Measurements from ENCODE around the gene HBZ.
"Not testable (repeated sequence)": the region's sequence is repeated elsewhere in the genome, so short reads cannot be mapped to it uniquely, and the experiment has no call there.

HBZ gene

DNA sequence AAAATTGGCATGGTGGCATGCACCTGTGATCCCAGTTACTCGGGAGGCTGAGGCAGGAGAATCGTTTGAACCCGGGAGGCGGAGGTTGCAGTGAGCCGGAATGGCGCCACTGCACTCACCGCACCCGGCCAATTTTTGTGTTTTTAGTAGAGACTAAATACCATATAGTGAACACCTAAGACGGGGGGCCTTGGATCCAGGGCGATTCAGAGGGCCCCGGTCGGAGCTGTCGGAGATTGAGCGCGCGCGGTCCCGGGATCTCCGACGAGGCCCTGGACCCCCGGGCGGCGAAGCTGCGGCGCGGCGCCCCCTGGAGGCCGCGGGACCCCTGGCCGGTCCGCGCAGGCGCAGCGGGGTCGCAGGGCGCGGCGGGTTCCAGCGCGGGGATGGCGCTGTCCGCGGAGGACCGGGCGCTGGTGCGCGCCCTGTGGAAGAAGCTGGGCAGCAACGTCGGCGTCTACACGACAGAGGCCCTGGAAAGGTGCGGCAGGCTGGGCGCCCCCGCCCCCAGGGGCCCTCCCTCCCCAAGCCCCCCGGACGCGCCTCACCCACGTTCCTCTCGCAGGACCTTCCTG is 27.7 kb downstream of the HBZ start, which contains the start of gene HBQ1:
Gene HBQ1 (plus strand): TSS at position 359 of the 575 bp plus-strand sequence. CDS start 28 bp downstream, at position 387.
- no peak for DNase-seq

DNA sequence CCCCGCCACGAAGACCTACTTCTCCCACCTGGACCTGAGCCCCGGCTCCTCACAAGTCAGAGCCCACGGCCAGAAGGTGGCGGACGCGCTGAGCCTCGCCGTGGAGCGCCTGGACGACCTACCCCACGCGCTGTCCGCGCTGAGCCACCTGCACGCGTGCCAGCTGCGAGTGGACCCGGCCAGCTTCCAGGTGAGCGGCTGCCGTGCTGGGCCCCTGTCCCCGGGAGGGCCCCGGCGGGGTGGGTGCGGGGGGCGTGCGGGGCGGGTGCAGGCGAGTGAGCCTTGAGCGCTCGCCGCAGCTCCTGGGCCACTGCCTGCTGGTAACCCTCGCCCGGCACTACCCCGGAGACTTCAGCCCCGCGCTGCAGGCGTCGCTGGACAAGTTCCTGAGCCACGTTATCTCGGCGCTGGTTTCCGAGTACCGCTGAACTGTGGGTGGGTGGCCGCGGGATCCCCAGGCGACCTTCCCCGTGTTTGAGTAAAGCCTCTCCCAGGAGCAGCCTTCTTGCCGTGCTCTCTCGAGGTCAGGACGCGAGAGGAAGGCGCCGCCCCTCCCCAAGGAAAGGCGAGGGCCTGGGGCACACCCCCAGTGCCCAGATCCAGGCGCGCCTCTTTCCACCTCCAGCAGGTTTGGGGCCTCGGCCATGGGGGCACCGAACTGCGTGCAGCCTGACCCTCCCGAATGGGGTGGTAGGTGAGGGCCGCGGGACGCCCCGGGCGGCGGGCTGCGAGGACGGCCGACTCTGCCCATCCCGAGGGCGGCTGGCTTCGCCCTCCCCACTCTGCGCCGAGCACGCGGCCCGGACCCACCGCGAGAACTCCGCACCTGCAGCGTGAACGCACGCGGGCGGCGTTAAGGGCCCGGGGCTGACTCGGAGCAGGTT is 28.5 kb downstream of the HBZ start:
- no peak for DNase-seq

GRCh38 chr16:181565-182021 is 29.1 kb downstream of the HBZ start:
- DNase-seq, result no peak

DNA sequence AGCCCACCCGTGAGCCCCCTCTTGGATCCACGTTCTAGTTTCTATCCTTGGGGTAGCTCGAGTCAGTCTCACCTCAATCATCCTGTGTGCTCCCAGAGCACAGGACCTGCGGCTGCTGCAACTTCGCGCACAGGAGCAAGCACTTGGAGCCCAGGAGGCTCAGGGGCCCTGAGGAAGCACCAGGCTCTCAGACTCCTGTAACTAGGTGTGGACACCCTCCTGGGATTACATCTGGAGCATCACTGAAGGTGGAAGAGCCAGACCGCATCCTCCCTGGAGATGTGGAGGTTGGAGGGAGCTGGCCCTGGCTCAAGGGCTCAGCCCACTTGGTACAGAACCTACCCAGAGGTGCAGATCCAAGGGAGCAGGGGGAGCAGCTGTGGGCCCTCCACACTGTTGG is 30.6 kb downstream of the HBZ start:
- no peak for DNase-seq

DNA sequence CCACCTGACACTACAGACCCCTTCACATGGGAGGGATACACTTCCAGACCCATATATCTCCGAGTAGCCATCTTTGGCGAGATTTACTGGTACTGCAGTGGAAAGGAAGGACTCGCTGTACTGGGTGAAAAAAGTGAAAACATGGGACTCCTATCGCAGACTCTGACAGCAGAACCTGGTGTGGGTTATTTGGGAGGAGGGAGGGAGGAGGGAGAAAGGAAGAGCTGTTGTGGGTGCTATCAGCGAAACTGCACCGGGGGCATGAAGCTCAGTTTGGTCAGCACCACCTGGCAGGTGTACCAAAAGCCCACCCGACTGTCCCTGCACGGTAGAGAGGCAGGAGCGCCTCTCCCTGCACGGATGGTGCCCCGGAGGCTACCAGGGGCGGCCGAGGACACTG is 32.8 kb downstream of the HBZ start:
- no peak for DNase-seq

GRCh38 chr16:185691-186090 is 33.2 kb downstream of the HBZ start:
- no peak for DNase-seq

- no peak for DNase-seq
Measured at GRCh38 chr16:187330-187729, 34.9 kb downstream of the HBZ start.

- no peak for DNase-seq
Measured at GRCh38 chr16:188674-189073, 36.2 kb downstream of the HBZ start.

DNA sequence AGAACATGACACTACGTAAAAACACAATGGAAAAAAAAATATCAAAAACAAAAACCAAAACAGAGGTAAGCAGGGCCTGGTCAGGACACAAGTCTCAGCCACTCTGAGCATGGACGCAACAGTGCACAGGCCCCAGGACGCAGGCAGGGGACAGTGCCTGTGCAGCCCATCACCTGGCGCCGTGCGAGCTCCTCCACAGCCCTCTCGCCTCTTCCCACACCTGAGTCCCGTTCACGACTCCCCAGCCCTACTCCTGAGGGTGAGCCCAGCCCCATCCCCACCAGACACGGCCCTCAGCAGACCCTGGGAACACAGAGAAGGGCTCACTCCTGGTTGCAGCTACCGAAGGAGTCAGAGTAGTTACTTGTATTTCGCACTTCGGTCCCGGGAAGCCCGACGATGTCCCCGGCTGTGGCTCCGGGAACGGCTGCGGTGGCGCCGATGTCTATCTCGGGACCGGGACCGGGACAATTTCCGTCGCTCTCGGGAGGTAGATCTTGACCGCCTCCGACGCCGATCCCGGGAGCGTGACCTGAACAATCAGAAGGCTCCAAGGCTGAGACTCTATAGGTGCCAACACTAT is 37.3 kb downstream of the HBZ start:
- DNase-seq, result no peak

DNA sequence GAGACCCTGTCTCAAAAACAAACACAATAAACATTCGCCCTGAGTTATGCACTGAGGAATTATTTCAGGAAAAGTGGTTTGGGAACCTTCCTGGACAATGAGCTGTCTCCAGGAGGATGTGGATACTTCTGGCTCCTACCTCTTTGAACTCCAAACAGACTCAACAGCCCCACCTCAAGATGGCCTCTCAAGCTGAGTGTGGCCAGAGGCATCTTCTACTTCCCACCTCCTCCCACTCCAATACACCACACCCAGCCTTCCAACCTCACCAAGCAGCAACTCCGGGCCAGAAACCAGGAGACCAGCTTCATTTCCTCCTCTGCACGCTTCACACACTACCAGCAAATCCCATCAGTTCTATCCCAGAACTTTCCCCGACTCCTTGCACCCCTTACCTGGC is 39.4 kb downstream of the HBZ start:
- DNase-seq, result no peak

DNA sequence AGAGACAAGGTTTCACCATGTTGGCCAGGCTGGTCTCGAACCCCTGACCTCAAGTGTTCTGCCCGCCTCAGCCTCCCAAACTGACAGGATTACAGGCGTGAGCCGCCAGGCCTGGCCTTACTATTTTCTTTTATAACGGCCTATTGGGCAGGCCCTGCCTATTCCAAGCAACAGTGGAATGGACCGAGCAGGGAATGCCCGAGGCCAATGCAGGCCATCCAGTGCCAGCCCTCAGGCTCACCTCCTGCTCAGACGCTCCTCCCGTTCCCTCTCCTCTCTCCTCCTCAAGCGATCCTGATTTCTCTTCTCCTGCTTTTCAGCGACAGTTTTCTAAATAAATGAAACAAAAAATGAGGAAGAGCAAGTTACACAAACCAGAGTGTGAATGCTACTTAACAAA is 40.2 kb downstream of the HBZ start:
- DNase-seq, result no peak

- DNase-seq, result no peak
Measured at GRCh38 chr16:193441-193840, 41.0 kb downstream of the HBZ start.

DNA sequence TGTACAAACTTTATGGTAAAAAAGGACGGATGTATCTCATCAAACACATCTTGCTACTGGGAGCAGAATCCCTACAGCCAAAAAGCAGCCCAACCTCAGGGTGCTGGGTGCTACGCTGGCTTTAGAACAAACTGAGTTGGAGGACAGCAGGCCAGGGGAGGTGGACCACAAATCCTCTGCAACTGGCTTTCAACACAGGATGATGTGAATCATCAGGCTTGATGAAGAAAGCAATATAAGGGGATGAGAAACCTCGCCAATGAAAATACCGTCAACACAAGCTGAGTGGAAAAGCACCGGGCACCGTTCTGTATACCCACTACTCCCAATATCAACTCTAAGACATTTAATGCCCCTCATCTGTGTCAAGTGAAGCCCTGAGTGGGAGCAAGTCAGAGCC is 42.1 kb downstream of the HBZ start:
- no peak for DNase-seq

DNA sequence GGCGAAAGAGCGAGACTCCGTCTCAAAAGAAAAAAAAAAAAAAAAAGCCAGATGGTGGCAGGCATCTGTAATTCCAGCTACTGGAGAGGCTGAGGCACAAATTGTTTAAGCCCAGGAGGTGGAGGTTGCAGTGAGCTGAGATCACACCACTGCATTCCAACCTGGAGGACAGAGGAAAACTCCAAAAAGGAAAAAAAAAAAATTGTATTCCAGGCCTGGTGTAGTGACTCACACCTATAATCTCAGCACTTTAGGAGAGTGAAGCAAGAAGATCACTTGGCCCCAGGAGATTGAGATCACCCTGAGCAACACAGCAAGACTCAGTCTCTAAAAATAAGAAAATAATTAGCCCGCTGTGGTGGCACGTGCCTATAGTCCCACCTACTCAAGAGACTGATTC is 47.9 kb downstream of the HBZ start:
- no peak for DNase-seq

DNA sequence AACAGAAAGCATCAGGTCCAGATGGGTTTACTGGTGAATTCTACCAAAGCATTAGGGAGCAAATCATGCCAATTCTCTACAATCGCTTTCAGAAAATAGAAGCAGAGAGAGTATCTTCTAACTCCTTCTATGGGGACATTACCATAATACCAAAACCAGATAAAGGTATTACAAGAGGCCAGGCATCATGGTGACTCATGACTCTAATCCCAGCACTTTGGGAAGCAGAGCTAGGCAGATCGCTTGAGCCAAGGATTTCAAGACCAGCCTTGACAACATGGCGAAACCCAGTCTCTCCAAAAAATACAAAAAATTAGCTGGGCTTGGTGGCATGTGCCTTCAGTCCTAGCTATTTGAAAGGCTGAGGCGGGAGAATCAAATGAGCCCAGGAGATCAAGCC is 50.8 kb downstream of the HBZ start:
- no peak for DNase-seq

DNA sequence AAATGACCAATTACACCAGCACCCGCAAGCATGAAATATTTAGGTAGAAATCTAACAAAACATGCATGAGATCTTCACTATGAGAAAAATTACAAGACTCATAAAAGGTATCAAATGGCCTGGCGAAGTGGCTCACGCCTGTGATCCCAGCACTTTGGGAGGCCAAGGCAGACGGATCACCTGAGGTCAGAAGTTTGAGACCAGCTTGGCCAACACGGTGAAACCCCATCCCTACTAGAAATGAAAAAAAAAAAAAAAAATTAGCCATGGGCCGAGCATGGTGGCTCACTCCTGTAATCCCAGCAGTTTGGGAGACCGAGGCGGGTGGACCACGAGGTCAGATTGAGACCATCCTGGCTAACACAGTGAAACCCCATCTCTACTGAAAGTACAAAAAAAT is 51.6 kb downstream of the HBZ start:
- DNase-seq, result not testable (repeated sequence)

Measured in NCI-H1048 (cell line).